HG03342 (cell line): ENCODE data around the gene RHOA.
"Not testable (repeated sequence)": the region's sequence is repeated elsewhere in the genome, so short reads cannot be mapped to it uniquely, and the experiment has no call there.

ENCODE experiments used
- ATAC-seq: cut with Tn5 transposase; IDR thresholded peaks from one replicate; pipeline ENCODE4 v1.9.1; 2021; ENCODE audit warnings: mild to moderate bottlenecking, moderate library complexity; ENCODE audit not compliant: unreplicated experiment

Gene RHOA

DNA sequence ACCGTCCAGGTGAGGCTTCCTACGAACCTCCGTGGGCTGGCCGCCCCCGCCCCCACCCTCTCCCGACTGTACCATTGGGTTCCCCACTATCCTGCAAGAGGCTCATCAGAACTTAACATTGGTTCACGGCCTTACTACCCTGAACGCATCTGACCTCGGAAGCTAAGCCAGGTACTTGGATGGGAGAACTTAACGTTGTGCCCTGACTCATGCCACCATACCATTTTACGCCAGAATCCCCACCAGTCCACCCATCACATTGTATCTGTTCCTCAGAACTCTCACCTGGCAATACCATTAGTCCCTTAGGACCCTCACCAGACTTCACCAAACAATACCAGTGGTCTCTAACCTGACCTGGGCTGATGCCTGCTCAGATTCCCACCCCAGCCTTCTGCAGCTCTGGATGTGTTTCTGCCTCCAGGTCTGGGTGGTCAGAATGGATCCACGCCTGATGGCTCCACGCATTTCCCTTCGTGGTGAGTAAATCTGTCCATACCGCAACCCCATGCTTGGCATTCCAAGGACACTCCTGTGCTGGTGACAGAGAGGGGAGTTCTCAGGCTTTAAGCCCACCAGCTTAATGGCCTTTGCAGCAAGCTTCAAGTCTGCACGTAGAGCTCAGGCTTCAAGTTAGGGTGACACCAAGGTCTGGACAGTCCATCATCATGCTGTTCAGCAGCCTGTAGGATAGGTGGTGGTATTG, 1.0 kb upstream of the RHOA start:
- no peak for ATAC-seq

DNA sequence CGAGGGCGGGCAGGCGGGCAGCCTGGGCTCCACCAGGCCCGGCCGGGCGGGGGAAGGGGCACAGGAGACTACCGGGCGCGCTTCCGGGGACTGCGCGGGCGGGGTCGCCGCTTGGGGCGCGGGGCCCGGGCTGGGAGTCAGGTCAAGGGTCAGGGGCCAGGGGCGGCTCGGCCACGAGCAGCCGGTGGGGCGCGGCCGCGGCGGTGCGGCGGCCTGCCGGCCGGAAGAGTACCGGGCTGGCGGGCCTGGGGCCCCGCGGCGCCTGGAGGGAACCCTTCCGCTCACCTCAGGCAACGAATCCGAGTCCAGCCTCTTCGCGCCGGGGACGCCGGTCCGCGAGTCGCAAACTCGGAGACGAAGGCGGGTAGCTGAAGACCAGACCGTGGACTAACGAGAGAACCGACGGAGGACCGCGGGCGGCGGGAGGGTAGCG, 225 bp downstream of the RHOA start:
- peak; percentile 26 for ATAC-seq

DNA sequence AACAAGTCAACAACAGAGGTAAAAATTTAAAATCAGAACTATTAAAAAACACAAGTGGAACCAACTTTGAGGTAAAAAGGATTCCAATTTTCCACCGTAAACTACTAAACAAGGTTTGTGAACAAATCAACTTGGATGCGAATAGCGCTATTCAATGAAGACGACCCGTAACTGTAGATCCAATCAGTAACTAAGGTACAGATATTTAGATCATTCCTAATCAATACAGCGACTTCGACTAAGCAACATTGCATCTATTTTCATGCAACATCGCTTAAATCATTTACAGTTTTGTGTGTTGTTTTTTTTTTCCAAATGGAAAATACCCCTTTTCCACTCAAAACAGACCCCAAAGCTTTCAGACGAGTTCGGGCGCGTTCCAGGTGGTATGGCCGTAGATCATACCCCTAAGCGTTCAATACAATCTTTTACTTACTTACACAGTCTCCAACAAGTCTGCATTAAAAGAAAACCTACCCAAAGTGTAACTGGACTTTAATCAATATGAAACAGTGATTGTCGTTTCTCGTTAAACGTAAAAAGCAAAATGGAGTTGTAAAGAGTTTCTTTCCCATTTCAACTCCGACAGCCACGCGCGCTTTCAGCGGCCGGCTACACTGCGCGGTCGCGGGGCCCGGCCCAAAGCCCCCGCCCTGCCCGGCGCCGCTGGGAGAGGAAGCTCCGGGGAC, 786 bp downstream of the RHOA start:
- no peak for ATAC-seq

DNA sequence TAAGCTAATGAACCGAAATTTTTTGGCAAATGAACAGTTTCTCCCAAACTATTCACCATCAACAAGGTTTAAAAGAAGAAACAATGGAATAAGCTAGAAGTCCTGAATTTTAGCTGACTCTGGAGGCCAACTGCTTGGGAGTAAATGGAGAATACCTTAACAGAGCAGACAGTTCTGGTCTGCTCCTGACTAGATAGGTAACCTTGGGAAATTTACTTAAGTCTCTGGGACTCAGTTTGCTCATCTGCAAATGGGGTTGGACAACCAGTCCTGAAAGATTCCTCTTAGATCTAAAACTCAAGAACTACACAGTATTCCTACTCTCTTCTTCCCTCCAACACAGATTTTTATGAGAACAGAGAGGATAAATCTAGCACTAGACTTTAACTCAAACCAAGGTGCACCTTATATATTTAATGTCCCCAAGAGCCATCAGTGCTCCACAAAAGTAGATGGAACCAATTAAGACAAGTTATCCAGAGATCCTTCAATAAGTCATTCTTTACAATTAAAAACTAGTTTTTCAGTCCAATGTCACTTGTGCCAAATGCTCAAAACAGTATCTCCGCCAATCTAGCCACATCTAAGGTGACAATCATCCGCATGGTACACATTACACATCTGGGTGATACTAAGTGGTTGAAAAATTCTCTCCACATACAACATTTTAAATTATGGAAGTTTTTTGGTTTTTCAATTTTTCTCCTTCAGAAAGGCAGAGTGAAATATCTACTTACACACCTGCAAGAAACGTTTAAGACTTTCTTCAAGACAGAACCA, 1.5 kb downstream of the RHOA start:
- no peak for ATAC-seq

DNA sequence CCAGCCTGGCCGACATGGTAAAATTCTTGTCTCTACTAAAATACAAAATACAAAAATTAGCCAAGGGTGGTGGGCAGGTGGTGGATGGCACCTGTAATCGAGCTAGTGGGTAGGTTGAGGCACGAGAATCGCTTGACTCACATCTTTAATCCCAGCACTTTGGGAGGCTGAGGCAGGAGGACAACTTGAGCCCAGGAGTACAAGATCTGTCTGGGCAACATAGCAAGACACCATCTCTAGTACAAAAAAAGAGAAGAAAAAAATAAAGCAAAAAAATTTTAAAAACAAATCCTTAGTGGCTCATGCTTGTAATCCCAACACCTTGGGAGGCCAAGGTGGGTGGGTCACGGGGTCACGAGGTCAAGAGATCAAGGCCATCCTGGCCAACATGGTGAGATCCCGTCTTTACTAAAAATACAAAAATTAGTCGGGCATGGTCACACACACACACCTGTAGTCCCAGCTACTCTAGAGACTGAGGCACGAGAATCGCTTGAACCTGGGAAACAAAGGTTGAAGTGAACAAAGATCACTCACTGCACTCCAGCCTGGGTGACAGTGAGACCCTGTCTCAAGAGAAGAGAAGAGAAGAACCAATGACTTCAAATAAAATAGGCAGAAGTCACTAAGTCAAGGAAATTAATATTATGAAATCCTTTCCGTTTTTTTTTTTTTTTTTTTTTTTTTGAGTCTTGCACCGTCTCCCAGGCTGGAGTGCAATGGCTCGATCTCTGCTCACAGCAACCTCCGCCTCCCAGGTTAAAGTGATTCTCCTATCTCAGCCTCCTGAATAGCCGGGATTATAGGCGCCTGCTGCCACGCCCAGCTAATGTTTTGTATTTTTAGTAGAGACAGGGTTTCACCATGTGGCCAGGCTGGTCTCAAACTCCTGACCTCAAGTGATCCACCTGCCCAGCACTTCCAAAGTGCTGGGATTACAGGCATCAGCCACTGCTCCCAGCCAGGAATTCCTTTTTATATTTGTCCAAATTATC, 4.9 kb downstream of the RHOA start:
- no peak for ATAC-seq

DNA sequence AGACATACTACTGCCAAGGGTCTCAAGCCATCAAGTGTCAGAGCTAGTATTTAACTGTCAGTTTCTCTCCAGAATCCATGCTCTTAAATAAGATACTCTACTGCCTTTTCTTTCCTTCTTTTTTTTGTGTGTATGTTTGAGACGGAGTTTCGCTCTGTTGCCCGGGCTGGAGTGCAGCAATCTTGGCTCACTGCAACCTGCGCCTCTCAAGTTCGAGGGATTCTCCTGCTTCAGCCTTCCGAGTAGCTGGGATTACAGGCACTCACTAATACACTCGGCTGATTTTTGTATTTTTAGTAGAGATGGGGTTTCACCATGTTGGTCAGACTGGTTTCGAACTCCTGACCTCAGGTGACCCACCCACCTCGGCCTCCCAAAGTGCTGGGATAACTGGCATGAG, 6.2 kb downstream of the RHOA start:
- ATAC-seq = not testable (repeated sequence)

DNA sequence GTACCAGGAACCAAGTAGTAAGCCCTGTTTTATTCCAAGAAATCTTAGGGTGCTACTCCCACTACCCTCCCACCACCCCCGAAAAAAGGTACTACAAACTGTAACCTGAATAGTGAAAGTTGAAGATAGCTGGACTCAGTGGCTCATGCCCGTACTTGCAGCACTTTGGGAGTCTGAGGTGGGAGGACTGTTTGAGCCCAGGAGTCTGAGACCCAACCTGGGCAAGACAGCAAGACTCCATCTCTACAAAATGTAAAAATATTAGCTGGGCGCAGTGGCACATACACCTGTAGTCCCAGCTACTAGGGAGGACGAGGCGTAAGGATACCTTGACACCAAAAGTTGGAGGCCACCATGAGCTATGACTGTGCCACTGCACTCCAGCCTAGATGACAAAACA, 7.9 kb downstream of the RHOA start:
- no peak for ATAC-seq

DNA sequence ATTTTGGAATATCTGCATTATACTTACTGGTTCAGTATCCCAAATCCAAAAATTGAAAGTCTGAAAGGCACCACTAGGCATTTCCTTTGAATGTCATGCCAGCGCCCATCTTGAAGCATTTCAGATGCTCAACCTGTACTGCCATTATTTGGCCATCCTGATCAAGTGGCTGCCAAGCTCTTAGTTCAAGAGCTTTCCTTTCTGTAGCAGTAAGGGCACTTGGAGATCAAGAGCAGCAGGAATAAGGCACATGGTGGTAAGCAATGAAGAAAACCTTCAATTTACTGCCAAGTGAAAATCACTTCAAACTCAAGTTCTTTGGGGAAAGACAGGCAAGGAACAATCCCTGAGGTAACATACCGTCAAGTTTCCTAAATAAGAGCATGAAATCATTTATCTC, 10.0 kb downstream of the RHOA start:
- ATAC-seq = no peak

DNA sequence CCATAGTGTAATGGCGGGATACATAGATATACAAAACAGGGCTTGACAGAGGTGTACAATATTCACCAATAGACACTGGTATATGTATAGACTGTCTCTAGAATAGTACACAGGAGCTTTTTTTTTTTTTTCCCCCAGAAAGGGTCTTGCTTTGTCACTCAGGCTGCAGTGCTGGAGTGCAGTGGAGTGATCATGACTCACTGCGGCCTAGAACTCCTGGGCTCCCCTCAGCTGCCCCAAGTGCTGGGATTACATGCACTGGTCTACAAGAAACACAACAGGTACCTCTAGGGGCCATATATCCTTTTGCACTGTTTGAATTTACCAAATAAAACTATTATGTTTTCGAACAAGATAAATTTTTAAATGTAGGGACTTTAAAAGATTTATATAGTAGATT, 12.3 kb downstream of the RHOA start:
- ATAC-seq = no peak

DNA sequence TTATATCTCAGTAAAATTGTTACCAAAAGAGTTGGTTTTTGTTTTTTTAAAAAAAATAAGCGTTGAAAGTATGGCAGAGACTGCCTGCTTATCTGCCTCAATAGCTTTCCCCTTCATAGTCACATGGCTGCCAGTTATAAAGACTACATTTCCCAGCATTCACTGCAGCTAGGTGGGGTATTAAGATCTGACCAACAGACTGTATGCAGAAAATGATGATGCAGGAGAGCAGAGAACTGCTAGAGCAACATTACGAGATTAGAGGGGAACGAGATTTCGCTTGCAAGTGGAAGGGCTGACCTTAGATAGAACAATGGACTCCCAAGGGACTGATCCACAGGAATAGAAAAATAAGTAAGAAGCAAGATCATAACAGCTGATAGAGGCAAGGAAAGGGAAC, 14.3 kb downstream of the RHOA start:
- no peak for ATAC-seq

DNA sequence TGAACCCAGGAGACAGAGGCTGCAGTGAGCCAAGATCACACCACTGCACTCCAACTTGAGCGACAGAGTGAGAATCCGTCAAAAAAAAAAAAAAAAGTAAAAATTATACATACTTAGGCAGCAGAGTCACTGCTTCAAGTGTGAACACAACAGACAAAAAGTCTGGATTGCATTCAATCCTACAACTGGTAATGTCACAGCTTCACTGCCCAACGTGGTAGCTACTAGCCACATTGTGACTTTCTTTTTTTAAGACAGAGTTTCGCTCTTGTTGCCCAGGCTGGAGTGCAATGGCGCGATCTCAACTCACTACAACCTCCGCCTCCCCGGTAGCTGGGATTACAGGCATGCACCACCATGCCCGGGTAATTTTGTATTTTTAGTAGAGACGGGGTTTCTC, 20.5 kb downstream of the RHOA start:
- not testable (repeated sequence) for ATAC-seq

DNA sequence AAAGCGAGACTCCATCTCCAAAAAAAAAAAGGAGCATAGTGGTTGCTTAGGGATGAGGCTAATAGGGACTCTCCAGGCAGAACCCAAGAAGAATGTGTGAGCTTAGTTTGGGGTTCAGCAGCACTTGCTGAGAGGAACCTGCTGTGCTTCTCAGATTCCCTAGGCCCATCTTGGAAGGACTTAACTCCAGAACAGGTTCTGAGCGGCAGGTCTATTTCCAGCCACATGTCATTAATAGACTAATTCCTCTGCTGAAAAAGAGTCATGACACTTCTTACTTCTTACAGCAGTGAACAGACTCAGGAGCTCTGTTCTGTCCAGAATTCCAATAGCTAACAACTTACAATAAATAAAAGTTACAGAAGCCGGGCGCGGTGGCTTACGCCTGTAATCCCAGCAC, 22.5 kb downstream of the RHOA start:
- ATAC-seq = no peak

DNA sequence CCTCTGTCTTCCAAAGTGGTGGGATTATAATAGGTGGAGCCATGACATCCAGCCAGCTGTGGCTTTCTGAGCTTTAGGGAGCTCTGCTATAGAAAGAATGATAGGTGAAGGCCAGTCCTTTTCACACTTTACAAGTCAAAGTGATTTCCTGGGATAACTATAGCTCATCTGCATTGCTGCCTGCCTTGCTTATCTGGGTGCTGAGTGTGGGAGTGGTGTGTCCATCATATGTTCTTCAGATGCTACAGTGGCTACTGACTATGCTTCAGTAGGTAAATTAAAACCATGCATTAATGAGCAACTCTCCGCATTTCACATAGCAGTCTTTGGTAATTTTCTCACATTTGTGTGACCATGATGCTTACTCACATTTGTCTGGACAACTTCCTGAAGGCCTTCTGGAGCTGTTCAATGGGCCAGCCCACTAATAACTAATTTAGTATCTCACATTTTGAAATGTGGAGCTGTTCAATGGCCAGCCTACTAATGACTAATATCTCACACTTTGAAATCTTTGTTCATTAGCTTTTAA, 23.4 kb downstream of the RHOA start:
- no peak for ATAC-seq

DNA sequence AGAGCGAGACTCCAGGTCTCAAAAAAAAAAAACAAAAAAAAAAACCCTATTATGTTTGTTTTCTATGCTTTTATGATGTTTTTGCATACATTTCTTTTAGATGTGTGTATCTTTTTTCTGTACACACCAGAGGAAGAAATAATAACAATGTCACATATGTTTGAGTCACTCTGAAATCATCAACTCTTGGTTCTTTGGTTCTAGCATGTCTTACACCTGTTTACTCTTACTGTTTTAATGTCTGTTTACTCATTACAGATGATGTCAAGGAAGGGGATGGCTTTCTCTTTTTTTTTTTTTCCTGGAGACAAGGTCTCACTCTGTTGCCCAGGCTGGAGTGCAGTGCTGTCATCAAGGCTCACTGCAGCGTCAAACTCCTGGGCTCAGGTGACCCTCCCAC, 24.1 kb downstream of the RHOA start:
- ATAC-seq = no peak

DNA sequence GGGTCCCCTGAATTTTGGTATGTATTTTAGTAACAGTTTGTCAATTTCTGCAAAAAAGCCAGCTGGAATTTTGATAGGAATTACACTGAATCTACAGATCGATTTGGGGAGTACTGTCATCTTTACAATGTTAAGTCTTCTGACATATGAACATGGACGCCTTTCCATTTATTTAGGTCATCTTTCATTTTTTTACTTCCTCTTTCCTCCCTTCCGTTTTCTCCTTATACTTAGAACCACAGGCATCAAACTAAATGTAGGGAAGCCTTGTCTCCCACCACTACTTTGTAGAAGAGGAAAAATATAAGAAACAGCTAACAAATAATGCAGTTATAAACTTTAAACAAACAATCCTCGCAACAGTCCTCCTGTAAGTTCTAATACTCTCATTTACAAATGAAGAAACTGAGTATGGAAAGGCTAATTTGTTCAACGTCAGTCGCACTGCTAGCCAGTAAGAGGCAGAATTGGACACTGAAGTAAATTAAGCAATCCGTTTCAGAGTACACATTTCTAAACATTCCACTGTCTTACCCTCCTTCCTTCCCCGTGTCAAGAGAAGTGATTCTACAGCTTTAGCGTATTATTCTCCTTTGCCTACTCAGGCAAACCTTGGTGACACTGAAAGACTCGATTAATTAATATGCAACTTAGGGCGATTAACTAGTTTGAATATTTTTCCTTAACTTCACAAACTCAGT, 25.6 kb downstream of the RHOA start:
- ATAC-seq = no peak

DNA sequence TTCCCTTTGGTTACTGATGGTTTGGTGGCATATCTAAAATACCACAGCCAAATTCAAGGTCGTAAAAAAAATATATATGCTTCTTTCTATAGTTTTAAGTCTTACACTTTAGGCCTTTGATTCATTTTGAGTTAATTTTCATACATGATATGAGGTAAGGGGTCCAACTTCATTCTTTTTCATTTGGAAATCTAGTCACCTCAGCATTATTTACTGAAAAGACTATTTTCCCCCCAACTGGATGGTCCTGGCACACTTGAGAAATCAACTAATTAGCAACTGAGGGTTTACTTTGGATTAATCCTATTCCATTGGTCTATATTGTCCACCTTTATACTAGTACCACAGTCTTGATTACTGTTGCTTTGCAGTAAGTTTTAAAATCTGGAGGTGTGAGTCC, 26.2 kb downstream of the RHOA start:
- ATAC-seq = no peak

DNA sequence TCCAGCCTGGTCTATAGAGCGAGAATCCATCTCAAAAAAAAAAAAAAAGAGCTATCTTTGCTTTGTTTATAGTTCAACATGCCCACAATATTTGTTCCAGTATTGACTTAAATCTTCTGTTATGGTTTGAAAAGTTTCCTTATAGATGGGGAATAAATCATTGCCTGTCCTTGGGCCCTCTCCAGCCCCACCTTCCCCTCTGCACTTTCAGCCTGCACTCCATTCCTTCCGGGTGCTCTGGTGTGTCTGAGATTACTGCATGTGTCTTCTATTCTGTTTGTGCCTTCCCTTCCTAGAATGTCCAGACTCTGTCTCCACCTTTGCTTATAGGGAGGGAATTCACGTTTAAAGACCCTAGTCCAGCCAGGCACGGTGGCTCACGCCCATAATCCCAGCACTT, 28.4 kb downstream of the RHOA start:
- ATAC-seq = no peak

DNA sequence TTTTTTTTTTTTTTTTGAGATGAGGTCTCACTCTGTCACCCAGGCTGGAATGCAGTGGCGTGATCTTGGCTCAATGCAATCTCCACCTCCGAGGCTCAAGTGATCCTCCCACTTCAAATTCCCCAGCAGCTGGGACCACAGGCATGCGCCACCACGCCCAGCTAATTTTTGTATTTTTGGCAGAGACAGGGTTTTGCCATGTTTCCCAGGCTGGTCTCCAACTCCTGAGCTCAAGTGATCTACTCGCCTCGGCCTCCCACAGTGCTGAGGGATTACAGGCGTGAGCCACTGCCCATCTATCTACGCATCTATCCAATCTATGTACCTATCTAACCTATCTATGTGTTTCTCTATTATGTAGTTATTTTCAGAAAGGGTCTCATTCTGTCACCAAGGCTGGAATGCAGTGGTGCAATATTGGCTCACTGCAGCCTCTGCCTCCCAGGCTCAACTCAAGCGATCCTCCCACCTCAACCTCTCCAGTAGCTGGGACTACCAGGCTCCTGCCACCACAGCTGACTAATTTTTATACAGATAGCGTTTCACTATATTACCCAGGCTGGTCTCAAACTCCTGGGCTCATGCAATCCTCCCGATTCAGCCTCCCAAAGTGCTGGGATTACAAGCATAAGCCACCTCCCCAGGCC, 33.4 kb downstream of the RHOA start:
- ATAC-seq = no peak

DNA sequence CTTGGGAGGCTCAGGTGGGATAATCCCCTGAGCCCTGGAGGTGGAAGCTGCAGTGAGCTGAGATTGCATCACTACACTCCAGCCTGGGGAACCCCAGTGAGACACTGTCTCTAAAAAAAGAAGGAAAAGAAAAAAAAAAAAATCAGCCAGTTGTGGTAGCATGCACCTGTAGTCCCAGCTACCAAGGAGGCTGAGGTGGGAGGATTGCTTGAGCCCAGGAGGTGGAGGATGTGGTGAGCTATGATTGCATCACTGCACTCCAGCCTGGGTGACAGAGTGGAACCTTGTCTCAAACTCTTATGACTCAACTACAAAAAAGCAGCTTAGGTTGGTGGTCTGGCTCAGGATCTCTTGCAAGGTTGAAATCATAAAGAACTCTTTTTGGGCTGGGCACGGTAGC, 34.3 kb downstream of the RHOA start:
- ATAC-seq = no peak
